HuH-7 (cell line): ENCODE results near the gene PHACTR1.

Source experiments
- DNase-seq: peaks from one replicate; pipeline ENCODE4 v3.0.0; 2011; ENCODE audit warnings: low spot score

PHACTR1 gene

GRCh38 chr6:13267142-13267651 lies 550.6 kb downstream of the PHACTR1 start:
- no peak for DNase-seq

DNA sequence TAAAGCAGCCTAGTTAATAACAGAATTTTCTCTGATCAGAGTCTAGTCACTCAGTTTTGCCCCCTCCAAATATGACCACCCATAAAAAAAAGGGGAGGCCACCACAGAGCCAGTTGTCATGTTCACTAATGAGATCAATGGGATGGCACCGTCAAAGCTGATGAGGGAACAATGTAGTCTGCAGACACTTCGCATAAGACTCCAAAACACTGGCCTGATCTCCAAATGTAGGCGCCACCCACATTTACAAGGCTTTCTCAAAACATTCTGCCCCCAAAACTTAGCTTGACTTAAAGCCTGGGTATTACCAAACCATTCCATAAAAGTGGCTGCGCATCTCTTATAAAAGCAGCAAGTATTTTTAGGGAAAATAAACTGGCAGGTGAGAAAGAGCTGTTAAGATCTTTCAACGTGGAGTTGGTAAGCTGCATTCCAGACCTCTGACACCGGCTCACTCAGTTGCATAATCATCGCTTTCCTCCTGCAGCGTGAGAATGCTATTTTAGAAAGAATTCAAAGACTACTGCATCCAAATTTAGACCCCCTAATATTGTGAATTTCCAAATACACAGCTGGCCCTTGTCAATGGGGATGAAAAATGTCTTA lies 552.4 kb downstream of the PHACTR1 start:
- peak; percentile 30 for DNase-seq

DNA sequence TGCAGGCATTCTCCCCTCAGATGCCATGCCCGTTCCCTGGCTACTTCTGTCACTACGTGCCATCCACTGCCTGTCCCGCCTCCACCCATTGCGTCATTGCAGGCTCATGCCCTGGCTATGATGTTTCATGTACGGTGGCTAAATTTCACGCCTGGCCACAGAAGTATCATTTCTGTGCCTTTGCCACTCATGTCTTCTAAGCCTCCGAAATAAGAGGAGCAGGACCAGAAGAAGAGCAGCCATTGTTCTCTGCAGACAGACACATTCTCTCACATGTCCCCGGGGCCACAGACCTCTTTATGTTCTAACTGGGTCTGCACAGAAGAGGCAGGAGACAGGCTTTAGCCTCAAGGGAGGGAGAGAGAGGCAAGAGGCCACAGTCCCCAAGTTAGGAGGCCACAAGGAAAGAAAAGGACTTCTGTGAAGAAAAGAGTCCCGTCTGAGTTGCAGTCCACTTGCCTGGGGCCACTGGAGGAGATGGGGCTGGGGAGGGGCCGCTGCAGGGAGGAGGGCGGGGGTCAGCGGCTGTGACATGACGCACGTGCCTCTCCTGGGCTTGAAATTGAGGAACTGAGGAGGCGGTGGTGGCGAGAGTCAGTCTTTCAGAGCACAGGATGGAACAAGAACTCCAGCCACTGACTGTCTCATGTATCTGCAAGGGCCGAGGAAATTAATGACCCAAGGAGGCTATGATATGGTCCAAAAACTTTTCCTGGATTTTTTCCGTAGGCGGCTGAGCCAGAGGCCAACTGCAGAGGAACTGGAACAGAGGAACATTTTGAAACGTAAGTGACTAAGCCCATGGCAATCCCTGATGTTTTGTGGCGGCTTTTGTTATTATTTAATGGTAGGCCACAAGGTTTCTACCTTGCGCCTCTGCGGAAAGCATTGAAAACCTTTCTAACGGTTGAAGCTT lies 555.8 kb downstream of the PHACTR1 start:
- DNase-seq = no peak

- no peak for DNase-seq
These were observed 556.8 kb downstream of the PHACTR1 start for GRCh38 chr6:13273202-13273930.

DNA sequence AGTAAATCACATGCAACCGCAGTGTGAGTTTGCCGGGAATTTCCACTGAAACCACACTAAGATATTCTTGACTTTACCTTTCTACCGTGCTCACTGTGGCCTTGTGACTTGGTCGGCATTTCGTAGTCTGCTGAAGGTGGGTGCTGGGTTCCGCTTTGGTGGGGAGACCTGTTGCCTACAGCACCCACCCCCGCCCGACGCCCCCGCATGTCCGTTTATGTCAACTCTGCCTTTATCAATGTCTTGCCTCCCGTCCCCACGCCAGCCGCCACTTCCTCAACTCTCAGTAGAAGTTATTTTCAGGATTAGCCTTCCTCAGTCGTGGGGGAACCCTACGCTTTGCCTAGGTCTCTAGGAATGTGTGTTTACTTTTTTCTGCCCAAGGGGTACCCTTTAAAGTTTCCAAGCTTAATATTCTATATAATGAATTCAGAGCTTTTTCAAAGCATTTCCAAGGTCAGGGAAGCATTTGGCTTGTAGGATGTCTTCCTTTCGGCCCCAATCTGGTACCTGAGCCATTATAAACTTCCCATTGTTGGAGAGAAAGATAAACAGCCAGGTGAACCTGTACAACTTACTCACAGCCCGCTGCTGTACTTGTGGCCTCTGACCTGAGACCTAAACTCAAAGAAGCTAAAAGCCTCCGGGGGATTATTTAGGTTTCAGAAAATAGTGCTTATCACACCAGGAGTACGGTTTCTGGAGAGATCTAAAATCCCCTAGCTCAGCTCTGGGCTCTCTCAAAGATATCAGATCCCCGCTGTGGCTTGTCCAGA lies 557.6 kb downstream of the PHACTR1 start:
- no peak for DNase-seq

DNA sequence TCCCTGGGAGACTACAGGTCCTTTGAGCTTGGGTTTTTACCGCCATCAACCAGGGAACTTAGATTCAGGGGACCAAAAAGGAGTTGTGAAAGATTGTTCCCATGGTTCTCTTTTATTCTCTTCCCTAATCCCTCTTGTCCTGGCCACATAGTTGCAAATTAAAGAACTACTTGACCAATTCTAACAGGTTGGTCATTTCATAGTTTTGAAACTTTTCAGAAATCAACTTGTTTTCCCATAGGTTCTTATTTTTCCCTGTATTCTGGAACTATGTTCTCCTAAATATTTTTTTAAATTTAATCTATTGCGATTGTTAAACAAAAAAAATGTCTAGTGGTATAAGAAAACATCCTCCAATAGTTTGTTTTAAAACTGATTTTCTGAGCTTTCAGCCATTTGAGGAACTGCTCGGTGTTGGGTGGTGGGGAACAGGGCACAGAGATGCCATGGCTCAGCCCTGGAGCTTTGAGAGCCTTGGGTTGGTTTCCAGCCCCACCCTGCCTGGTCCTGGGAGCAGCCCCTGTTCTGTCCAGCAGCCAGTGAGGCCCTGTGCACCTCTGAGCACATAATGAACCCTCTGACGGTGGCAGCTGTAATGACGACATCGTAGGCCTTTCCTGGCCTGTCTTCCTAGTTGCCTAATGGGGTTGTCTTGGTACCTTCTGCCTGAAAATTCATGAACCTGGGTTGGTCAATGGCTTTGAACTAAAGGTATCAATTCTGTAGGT lies 558.3 kb downstream of the PHACTR1 start:
- DNase-seq = no peak

DNA sequence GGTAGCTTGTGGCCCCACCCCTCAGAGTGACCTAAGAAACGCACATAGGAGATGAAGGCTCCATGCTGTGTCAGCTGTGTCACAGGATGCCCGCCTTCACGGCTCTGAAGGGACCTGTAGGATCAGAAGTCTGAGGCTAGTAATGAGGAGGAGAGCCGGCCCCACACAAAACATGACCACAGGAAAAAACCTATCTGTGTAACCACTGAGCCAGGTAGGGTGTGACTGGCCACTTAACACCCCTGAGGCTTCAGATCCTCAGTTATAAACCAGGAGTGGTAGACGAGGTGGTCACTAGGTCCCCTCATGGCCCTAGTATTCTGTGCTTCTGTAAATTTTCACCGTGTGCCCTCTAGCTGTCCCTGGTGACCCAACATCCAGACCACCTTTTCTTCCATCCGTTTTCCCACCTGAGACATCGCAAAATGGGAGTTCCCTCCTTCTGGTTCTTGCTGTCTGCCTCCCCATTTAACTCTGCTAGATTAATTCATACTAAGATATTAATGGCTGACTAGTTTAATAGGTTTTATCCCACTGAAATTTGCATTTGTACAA lies 558.9 kb downstream of the PHACTR1 start:
- no peak for DNase-seq

DNA sequence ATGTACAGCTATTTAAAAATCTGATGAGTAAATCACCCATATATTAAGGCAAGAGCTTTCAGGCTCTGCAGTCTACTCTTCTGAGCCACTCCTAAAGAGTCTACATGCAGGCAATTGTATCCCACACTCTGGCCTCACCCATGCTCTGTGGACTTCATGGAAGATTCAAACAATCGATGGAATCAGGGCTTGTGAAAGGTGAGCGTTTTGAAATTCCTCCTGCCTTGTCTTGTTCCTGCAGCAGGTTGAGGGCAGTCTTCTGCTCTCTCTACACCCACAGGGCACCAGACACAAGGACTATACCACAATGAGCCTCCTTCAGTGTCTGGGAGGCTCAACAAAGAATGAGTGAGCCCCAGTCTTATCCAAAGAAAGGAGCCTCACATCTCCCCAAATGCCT lies 560.7 kb downstream of the PHACTR1 start:
- no peak for DNase-seq

DNA sequence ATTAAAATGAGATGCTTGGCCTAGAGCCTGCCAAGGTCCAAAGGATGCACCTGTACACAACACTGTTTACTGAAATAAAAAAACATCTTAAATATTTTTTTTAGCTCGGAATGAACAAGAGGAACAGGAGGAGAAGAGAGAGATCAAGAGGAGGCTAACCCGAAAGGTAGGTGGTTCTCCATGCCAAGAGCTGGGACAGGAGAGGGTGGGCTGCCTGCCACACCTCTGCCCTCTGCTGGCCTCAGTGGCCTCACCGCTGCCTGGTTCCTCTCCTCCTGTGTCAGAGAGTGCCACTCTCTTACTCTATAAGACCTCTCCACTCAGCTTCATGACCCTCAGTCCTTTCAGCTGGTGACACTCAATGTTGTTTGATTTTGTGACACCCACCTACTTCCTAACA lies 561.6 kb downstream of the PHACTR1 start:
- DNase-seq = no peak

DNA sequence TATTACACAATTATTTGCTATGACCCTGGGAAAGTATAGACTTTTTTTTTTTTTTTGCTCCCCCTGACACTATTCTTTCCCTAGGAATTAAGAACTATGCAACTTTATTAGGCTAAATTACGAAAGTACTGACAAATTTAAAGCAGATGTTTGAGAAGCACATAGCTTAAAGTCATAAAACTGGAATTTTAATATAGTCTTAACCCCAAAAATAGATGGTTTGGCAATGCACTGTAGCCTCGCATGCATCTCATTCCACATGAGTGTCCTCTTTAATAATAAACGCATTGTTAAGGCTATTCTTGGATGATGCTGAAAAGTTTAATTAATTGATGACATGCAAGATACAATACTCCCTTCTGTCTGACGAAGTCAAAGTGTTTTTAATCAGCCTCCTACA lies 562.4 kb downstream of the PHACTR1 start:
- no peak for DNase-seq

GRCh38 chr6:13280254-13280653 lies 563.7 kb downstream of the PHACTR1 start:
- no peak for DNase-seq

DNA sequence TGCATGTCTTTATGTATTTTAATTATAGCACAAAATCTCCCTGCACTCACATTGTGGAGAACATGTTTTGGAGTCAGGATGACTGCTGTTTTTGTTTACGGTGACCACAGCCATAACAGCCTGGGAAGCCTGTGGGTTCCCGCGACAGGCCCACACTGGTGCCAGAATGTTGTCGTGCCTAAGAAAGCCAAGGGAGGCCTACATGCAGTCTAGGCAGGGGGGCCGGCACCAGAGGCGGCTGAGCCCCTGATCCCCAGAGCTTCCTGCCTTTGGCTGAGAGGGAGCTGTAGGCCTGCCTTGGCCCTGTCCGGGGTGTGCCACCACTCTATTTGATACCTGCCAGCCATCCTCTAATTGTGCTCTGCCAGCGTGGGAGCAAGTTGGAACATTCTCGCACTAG lies 565.1 kb downstream of the PHACTR1 start:
- no peak for DNase-seq

DNA sequence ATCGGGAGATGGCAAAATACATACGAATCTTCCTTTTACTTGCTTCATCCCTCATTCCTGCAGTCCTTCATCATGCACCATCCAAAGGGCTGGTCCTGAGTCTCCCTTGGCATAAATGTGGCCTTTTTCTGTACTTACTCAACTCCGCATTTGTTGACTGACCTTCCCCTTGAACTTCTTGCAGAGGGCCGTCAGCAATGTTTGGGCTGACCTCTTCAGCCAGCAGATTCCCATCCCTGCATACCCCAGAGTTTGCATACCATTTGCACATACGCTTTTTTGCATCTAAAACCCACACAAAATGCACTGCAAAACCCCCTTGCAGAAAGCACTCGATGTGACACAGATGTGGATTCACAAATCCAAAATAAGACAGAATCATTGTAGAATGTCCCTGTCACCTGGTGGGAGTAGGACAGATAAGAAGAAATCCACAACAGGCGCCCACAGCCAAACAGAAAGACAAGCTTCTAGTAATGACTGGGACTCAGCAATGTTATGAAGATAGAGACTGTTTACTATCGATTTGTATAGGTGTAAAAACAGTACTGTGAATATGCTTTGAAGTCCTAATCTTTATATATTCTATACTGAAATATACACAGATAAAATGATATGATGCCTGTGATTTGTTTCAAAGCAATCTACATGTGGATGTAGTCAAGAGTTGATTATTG lies 566.0 kb downstream of the PHACTR1 start:
- no peak for DNase-seq

DNA sequence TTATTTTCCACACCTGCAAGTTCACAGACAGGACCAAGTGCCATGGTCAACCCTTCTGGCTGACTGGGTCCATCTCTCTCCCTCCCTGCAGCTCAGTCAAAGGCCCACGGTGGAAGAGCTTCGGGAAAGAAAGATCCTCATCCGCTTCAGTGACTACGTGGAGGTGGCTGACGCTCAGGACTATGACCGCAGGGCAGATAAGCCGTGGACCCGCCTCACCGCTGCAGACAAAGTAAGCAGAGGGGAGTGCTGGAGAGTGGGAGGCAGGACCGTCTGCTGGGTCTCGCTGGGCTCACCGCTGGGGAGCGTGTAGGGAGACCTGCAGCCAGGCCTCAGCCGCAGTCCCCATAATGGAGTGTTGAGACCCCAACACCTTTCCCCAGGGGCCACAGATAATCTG lies 566.8 kb downstream of the PHACTR1 start:
- no peak for DNase-seq

DNA sequence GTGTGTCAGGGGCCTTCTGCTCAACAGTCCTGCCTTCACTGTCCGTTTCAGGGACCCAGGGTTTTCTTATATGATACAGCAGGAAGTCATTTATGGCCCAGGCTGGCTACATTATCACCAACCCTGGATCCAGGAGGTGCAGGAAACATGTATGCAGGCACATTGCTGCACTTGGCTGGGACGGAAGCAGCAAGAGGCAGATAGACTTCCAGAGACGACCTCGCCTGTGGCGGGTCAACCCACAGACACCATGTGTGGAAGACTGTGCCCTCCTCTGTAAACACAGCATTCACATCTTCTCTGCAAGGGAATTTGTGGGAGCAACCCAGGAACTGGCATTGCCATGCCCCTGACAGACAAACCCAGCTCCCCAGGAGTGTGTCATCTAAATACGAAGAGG lies 568.1 kb downstream of the PHACTR1 start:
- DNase-seq = no peak

DNA sequence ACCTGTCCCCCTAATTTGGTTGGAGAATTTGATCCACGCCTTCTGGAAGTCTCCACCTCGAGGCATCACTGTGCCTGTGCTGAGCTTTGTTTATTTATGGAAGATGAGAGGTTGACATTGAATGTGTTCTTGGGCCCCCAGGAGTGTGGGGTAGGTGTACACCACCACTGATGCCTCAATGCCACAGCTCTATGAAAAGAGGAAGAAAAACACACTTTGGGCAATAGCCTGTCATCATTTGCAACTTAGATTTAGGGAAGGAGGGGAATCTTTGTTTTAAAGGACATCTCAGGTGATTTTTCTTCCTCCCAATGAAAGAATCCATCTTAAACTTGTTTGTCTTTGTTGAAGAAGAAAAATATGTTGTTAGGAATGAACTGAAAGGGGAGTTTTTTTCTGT lies 569.1 kb downstream of the PHACTR1 start:
- DNase-seq = no peak

GRCh38 chr6:13286181-13286580 lies 569.6 kb downstream of the PHACTR1 start:
- DNase-seq = no peak

DNA sequence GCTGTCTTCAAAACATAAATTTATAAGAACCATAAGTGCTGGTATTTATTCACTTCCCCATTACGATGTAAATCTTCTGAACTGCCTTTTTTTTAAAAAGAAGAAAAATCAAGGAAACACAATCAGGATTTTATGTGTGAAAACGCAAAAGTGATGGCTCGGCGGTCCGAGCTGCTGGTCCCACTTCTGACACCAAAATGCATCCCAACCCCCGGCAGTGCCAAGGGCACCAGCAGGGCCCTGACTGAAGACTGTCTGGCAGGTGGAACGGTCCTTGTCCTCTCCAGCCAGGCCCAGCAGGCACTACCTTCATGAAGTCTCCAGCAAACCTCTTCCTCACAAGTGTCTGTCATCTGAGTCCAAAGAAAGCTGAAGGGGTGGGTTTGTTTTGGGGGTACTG lies 570.5 kb downstream of the PHACTR1 start:
- DNase-seq = no peak

DNA sequence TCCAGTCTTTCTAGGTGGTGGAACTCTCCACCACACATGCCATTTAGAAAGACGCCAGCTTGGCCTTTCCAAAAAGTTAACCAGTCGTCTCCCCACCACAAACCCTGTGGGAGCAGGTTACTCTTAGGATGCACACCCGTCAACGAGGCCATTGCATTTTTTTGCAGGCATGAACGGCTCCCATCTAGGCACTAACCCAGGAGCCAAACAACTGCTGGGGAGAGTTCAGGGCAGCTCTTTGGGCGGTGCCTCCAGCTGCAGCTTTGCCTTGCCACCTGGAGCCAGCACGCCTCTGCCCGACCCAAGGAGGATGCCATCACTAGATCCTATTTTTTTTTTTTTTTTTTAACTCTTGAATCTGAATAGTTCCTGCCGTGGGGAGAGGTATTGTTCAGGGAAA lies 571.9 kb downstream of the PHACTR1 start:
- no peak for DNase-seq

DNA sequence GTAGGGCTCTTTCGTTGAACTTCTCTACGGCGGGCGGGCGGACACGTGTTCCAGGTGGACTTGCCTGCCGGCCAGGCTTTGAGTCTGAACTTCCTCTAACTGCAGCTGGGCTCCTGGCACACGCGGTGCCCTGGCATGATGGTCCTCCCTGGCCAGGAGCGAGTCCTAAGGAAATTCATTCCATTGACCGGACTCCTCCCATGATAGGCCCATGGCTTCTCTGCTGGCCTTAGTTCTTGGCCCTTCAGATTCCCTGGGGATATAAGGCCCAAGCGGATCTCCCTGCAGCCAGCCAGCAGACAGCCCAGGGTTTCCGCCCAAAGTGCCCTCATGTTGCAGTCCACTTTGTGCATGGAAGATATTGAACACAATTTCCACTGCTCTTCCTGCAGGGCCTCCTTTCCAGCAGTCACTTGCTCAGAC lies 572.4 kb downstream of the PHACTR1 start:
- DNase-seq = no peak
